Fibroblast of lung (primary cell): ENCODE results near the gene RNU6-9.

Experiments used
- CTCF ChIP-seq, 2 donors: IDR thresholded peaks in 1 of 2; conservative IDR thresholded peaks in 1 of 2; 1 replicate in 1 of 2; 2 replicates in 1 of 2; pipeline ENCODE4 v1.5.1; 2011 to 2012; ENCODE audit warnings: low read length in 2 of 2, control low read depth in 1 of 2, inconsistent platforms in 1 of 2, low read depth in 1 of 2, mild to moderate bottlenecking in 1 of 2
- EZH2 ChIP-seq: IDR thresholded peaks from 2 replicates; pipeline ENCODE4 v1.5.1; 2012; ENCODE audit warnings: low read length, control low read depth, mild to moderate bottlenecking; ENCODE audit errors: missing control alignments

- TF ChIP-seq CTCF (conservative IDR thresholded peaks at IDR 0.05 in 1 of 2, IDR thresholded peaks at IDR 0.05 in 1 of 2; ENCODE audit: low read depth in 1 of 2, low read length in 2 of 2) (no peak), EZH2 (no peak)
These were observed 40.2 kb downstream of the RNU6-9 start for GRCh38 chr19:933553-933882.
